Vagina (tissue), 2 donors: ENCODE data around the gene TBC1D8.

Source experiments
- POLR2AphosphoS5 ChIP-seq, 2 donors: sonication (generic); formaldehyde crosslinking; IDR thresholded peaks; one replicate each; pipeline ENCODE4 v1.9.0; 2017; ENCODE audit warnings: antibody characterized with exemption in 2 of 2, mild to moderate bottlenecking in 2 of 2, low read depth in 1 of 2; ENCODE audit not compliant: insufficient read depth in 1 of 2
- TF ChIP-seq, protein P1 (sequence below), 3 experiments: fragments of 450-650 bp in 2 of 3; fragments of 200-600 bp in 1 of 3; sonication (generic) in 1 of 3; IDR thresholded peaks; one replicate each; pipeline ENCODE4 v1.5.1; 2017 to 2019; ENCODE audit warnings: antibody characterized with exemption in 3 of 3, mild to moderate bottlenecking in 2 of 3, moderate library complexity in 2 of 3

DNA sequence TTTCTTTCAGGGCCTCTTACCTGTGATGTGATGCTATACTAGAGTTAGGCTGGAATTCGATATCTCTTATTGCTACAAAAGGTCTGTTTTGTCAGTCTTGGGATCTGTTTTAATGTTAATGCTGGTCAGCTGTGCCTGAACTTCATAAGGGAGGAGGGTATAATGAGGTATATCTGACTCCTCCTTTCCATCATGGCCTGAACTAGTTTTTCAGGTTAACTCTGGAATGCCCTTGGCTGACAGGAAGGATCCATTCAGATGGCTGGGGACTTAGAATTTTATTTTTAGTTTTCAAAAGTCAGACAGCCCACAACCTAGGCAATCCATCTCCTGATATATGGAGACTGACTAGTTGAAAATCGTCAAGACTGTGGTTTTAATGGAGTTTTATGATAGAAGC is 35.9 kb upstream of the TBC1D8 start:
- TF ChIP-seq, protein P1, sequence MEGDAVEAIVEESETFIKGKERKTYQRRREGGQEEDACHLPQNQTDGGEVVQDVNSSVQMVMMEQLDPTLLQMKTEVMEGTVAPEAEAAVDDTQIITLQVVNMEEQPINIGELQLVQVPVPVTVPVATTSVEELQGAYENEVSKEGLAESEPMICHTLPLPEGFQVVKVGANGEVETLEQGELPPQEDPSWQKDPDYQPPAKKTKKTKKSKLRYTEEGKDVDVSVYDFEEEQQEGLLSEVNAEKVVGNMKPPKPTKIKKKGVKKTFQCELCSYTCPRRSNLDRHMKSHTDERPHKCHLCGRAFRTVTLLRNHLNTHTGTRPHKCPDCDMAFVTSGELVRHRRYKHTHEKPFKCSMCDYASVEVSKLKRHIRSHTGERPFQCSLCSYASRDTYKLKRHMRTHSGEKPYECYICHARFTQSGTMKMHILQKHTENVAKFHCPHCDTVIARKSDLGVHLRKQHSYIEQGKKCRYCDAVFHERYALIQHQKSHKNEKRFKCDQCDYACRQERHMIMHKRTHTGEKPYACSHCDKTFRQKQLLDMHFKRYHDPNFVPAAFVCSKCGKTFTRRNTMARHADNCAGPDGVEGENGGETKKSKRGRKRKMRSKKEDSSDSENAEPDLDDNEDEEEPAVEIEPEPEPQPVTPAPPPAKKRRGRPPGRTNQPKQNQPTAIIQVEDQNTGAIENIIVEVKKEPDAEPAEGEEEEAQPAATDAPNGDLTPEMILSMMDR (IDR thresholded peaks at IDR 0.05): no peak
- TF ChIP-seq POLR2AphosphoS5 (IDR thresholded peaks at IDR 0.05; ENCODE audit: insufficient read depth in 1 of 2, low read depth in 1 of 2): no peak
